BE2C (cell line): ENCODE data around the gene PTMA.

Experiments
- DNase-seq: peaks from one replicate; pipeline ENCODE4 v3.0.0-alpha.2; 2020
- H3K27me3 ChIP-seq: fragments of 250-450 bp; sonication (Bioruptor Pico); 2 replicates; pipeline ENCODE4 v1.5.1; 2020; ENCODE audit warnings: mild to moderate bottlenecking
- H3K36me3 ChIP-seq: fragments of 250-450 bp; sonication (Bioruptor Pico); 2 replicates; pipeline ENCODE4 v1.5.1; 2020; ENCODE audit warnings: mild to moderate bottlenecking
- H3K4me1 ChIP-seq: fragments of 250-450 bp; sonication (Bioruptor Pico); 2 replicates; pipeline ENCODE4 v1.5.1; 2020
- H3K4me3 ChIP-seq: 2 replicates; pipeline ENCODE4 v1.5.1; 2011; ENCODE audit warnings: low read depth, low read length
- H3K9me3 ChIP-seq: fragments of 250-450 bp; sonication (Bioruptor Pico); 2 replicates; pipeline ENCODE4 v1.5.1; 2020
- CTCF ChIP-seq: IDR thresholded peaks from 2 replicates; pipeline ENCODE4 v1.5.1; 2012; ENCODE audit warnings: mild to moderate bottlenecking, low read depth, low read length

The PTMA gene

DNA sequence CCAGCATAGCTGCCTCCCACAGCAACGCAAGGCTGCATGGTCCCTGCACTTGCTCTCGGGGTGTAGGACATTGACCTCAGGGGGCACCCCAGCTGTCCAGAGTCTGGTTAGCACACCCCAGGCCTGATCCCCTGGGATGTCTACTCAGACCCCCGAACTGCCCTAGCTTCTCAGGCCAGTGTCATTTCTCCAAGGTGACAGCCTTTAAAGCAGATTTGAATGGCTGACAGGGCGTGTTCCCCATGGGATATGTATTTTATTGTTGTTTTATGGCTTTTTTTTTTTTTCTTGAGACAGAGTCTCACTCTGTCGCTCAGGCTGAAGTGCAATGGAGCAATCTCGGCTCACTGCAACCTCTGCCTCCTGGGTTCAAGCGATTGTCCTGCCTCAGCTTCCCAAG, 40.8 kb upstream of the PTMA start:
- no peaks in the 10 kb centered on the region for H3K36me3 ChIP-seq
- TF ChIP-seq CTCF: no peak
- H3K27me3 ChIP-seq: no peaks in the 10 kb centered on the region
- no peak overlapping the region for H3K4me3 ChIP-seq
- DNase-seq: no peak
- H3K9me3 ChIP-seq: no peaks in the 10 kb centered on the region
- peaks cover 15% of the 10 kb centered on the region for H3K4me1 ChIP-seq

DNA sequence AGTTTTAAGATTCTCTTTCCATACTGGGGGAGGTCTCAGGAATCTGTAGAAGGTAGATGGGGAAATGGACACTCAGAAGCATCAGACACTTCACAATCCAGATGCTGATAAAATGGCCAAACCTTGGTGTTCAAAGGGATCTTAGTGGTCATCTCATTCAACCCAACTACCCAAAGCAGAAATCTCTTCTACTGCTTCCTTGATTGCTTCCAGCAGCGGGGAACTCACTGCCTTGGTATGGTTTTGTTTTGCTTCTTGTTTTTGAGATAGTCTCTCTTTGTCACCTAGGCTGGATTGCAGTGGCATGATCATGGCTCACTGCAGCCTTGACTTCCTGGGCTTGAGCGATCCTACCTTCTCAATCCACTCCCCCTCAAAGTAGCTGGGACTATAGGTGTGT, 39.3 kb upstream of the PTMA start:
- Histone ChIP-seq H3K36me3 (no peaks in the 10 kb centered on the region), H3K27me3 (no peaks in the 10 kb centered on the region), H3K4me3 (no peak overlapping the region), H3K4me1 (peaks cover 15% of the 10 kb centered on the region), H3K9me3 (no peaks in the 10 kb centered on the region)
- no peak for DNase-seq
- TF ChIP-seq CTCF: no peak

DNA sequence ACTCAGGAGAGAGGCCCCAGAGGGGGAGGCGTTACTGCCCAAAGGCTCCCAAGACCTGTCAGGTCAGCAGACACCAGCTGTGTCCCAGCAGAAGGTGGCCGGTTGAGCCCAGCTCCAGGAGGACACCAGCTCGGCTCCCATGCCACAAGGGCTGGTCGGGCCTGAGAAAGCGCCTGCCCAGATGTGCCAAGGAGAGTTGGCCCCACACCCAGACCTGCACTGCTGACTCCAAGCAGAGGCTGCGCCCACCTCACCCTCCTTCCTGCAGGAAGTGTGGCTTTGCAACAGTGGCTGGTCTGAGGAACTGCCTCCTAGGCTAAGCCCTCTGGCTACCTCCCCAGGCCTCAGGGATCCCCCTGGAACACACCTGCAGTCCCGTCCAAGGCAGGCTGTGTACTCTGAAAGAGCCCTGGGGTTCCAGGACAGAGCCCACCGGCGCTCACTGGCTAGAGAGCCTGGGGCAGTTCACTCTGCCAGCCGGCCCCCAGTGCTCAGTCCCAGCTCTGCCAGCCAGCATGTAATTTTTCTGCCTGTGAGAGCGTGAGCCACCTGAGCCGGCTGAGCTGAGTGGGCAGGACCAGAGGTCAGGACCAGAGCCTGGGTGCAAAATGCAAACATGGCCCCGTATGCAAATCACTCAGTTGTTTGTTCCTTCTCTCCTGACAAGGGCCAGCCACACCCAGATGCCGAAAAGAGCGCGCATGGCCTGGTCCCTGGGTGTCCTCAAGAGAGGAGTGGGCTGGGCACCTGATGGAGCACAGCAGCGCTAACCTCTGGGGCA, 36.9 kb upstream of the PTMA start:
- Histone ChIP-seq H3K9me3 (no peaks in the 10 kb centered on the region), H3K36me3 (no peaks in the 10 kb centered on the region), H3K27me3 (no peaks in the 10 kb centered on the region), H3K4me1 (peaks cover 20% of the 10 kb centered on the region), H3K4me3 (no peak overlapping the region)
- no peak for TF ChIP-seq CTCF
- DNase-seq: no peak

GRCh38 chr2:231672617-231673347, 35.5 kb upstream of the PTMA start:
- Histone ChIP-seq H3K4me1 (peaks cover 13% of the 10 kb centered on the region), H3K36me3 (no peaks in the 10 kb centered on the region), H3K27me3 (no peaks in the 10 kb centered on the region), H3K9me3 (no peaks in the 10 kb centered on the region), H3K4me3 (no peak overlapping the region)
- TF ChIP-seq CTCF: peak; percentile 32
- DNase-seq: peak; percentile 46

DNA sequence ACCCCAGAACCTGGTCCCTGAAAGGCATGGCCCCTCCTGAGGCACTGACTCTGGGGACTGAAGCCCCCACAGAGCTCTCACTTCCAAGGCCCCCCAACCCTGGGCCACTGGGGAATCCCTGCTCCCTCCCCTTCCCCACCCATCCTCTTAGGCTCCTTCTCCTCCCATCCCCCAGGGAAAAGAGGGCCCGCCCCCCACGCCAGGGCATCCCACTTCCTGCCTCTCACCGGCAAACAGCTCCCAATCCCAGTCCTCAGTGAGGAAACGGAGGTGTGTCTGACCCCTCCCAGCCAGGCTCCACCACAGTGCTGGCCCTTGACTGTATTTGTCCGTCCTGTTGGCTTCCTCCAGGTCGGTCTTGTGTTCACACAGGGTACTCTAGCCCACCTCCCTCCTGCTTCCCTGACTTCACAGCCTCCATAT, 35.0 kb upstream of the PTMA start:
- DNase-seq: peak; percentile 57

More for the DNA sequence above, 35.0 kb upstream of the PTMA start:
- H3K27me3 ChIP-seq: no peaks in the 10 kb centered on the region
- H3K4me1 ChIP-seq: peaks cover 13% of the 10 kb centered on the region
- H3K9me3 ChIP-seq: no peaks in the 10 kb centered on the region
- H3K4me3 ChIP-seq: no peak overlapping the region
- TF ChIP-seq CTCF: no peak
- H3K36me3 ChIP-seq: no peaks in the 10 kb centered on the region
